ENCODE results near the gene FGF8. TPM values are rescaled to one million over a fixed set of nuclear protein-coding genes. Genes with fewer than 3 reads are reported as not detected.

FGF8 gene
- total and polyA plus RNA-seq, 2 donors (not counting 3 experiments of a cell fraction or from before 2014, with no cell fraction given), result 0.44 TPM; not detected in 1

GRCh38 chr10:101767966-101768790 lies 7.7 kb downstream of the FGF8 start:
- Histone ChIP-seq H3K9me1 (replicated peaks; ENCODE audit: control insufficient read depth, extremely low read depth, insufficient read depth, low read length) (no peaks in the 10 kb centered on the region), H2AFZ (ENCODE audit: low read depth, low read length) (no peak overlapping the region), H4K20me1 (replicated peaks; ENCODE audit: control insufficient read depth, extremely low read depth, insufficient read depth, low read length) (no peaks in the 10 kb centered on the region), H3K4me1 (ENCODE audit: control insufficient read depth, extremely low read depth, insufficient read depth, low read length) (no peaks in the 10 kb centered on the region), H3K36me3 (ENCODE audit: control insufficient read depth in 2 of 2, extremely low read depth in 1 of 2, insufficient read depth in 2 of 2, low read length in 2 of 2) (no peaks in the 10 kb centered on the region), H3K9me3 (replicated peaks; ENCODE audit: control insufficient read depth, insufficient read depth, low read length) (no peaks in the 10 kb centered on the region), H3K27me3 (ENCODE audit: control insufficient read depth in 2 of 2, insufficient read depth in 2 of 2, low read length in 2 of 2) (peaks cover 59% of the 10 kb centered on the region in 2 experiments), H3K4me2 (ENCODE audit: insufficient read depth, low read length) (no peak overlapping the region), H3K9ac (replicated peaks; ENCODE audit: extremely low read depth, insufficient read depth, low read length) (no peak overlapping the region), H3K79me2 (ENCODE audit: control insufficient read depth, insufficient read depth, low read length) (no peaks in the 10 kb centered on the region), H3K4me3 (replicated peaks in 1 of 3; ENCODE audit: insufficient read depth in 1 of 3, low read depth in 1 of 3, low read length in 3 of 3) (no peak overlapping the region), H3K27ac (ENCODE audit: insufficient read depth, low read depth, low read length) (no peak overlapping the region)
- BruUV-seq (replicated peaks), result no TSS peak
- ChIA-PET POLR2A (interaction anchor here (1.5 kb wide), 1 partner anchor 13 kb away, joined by 4 read pairs; no protein-coding TSS in a partner anchor), CTCF (interaction anchor here (0.7 to 2.9 kb wide), 4 partner anchors 11 to 198 kb away, joined by 3 to 18 read pairs (median 5); no protein-coding TSS in a partner anchor)
- no peak for FAIRE-seq
- no peak for DNase-seq (ENCODE audit: low read depth, low spot score)
- TF ChIP-seq MYC (IDR thresholded peaks at IDR 0.05; ENCODE audit: low read depth, low read length) (no peak), EZH2 (IDR thresholded peaks at IDR 0.05; ENCODE audit: borderline replicate concordance, low read depth, low read length, severe bottlenecking) (peak; percentile 9)
- dilution Hi-C loops (cut with MboI; ENCODE audit: extremely low pct_ligation_motif_present, low sequenced_read_pairs), result no loop called here
- intact Hi-C loops (cut with micrococcal nuclease), result no loop called here

DNA sequence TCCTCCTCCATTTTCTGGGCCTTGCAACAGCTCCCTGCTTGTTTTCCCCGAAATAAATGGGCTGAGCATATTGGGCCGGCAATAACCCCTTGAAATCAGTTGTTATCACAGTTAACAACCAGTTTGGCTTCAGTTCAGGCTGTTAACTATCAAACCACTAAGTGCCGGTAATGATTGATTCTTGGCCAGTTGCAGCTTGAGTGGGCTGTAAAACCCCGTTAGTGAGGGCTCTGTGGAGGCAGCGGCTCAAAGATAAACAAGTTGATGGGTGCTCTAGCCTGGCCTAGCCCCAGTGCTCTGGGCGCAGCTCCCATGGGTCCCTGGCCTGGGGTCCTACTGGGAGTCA lies 8.3 kb downstream of the FGF8 start:
- Histone ChIP-seq H3K36me3 (ENCODE audit: control insufficient read depth in 2 of 2, extremely low read depth in 1 of 2, insufficient read depth in 2 of 2, low read length in 2 of 2) (no peaks in the 10 kb centered on the region), H3K9ac (replicated peaks; ENCODE audit: extremely low read depth, insufficient read depth, low read length) (no peak overlapping the region), H3K27ac (ENCODE audit: insufficient read depth, low read depth, low read length) (no peak overlapping the region), H4K20me1 (replicated peaks; ENCODE audit: control insufficient read depth, extremely low read depth, insufficient read depth, low read length) (no peaks in the 10 kb centered on the region), H2AFZ (ENCODE audit: low read depth, low read length) (no peak overlapping the region), H3K79me2 (ENCODE audit: control insufficient read depth, insufficient read depth, low read length) (no peaks in the 10 kb centered on the region), H3K9me3 (replicated peaks; ENCODE audit: control insufficient read depth, insufficient read depth, low read length) (no peaks in the 10 kb centered on the region), H3K4me2 (ENCODE audit: insufficient read depth, low read length) (no peak overlapping the region), H3K4me3 (replicated peaks in 1 of 3; ENCODE audit: insufficient read depth in 1 of 3, low read depth in 1 of 3, low read length in 3 of 3) (no peak overlapping the region), H3K4me1 (ENCODE audit: control insufficient read depth, extremely low read depth, insufficient read depth, low read length) (no peaks in the 10 kb centered on the region), H3K27me3 (ENCODE audit: control insufficient read depth in 2 of 2, insufficient read depth in 2 of 2, low read length in 2 of 2) (peaks cover 53% of the 10 kb centered on the region in 2 experiments), H3K9me1 (replicated peaks; ENCODE audit: control insufficient read depth, extremely low read depth, insufficient read depth, low read length) (no peaks in the 10 kb centered on the region)
- dilution Hi-C loops (cut with MboI; ENCODE audit: extremely low pct_ligation_motif_present, low sequenced_read_pairs), result no loop called here
- DNase-seq (ENCODE audit: low read depth, low spot score), result no peak
- POLR2A ChIA-PET, result no interaction called here
- no TSS peak for BruUV-seq (replicated peaks)
- CTCF ChIA-PET, result interaction anchor here (1.0 to 2.9 kb wide), 4 partner anchors 11 to 197 kb away, joined by 3 to 18 read pairs (median 5); no protein-coding TSS in a partner anchor
- FAIRE-seq, result no peak
- intact Hi-C loops (cut with micrococcal nuclease), result no loop called here
- TF ChIP-seq EZH2 (IDR thresholded peaks at IDR 0.05; ENCODE audit: borderline replicate concordance, low read depth, low read length, severe bottlenecking) (peak; percentile 72), CTCF (IDR thresholded peaks at IDR 0.05; ENCODE audit: extremely low read depth in 1 of 2, insufficient read depth in 1 of 2, low read depth in 1 of 2, low read length in 2 of 2) (no peak), MYC (IDR thresholded peaks at IDR 0.05; ENCODE audit: low read depth, low read length) (no peak)

Measured in endothelial cell of umbilical vein (primary cell).